Epidermal melanocyte (primary cell): ENCODE results near the gene ZFP57.

Experiments
- DNase-seq: peaks from one replicate; pipeline ENCODE4 v3.0.0; 2011; ENCODE audit warnings: low spot score; ENCODE audit not compliant: insufficient read length

ZFP57 gene

DNA sequence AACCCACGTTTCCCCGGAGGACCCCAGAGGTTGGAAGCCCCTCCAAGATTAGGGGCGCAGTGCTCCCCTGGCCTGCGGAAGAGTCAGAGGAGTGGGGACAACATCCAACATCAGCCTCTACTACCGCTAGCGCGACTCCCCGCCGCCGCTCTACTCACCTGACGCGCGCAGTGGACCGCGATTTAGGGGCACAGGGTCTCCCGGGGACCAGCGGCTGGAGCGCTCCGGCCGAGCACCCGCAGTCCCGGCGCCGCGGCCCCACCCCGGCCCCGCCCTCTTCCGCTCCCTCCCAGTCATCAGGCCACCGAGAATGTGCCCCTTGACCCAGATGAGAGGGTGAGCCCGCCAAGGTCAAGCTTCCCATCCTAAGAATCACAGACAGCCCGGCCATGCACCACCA is at the start of gene ZFP57:
Gene ZFP57, minus strand, starts transcription at position 249 of the 400 bp plus-strand sequence. CDS start 4,149 bp downstream, outside the sequence.
- no peak for DNase-seq

GRCh38 chr6:29730575-29731126 is 49.7 kb upstream of the ZFP57 start:
- DNase-seq, result no peak

DNA sequence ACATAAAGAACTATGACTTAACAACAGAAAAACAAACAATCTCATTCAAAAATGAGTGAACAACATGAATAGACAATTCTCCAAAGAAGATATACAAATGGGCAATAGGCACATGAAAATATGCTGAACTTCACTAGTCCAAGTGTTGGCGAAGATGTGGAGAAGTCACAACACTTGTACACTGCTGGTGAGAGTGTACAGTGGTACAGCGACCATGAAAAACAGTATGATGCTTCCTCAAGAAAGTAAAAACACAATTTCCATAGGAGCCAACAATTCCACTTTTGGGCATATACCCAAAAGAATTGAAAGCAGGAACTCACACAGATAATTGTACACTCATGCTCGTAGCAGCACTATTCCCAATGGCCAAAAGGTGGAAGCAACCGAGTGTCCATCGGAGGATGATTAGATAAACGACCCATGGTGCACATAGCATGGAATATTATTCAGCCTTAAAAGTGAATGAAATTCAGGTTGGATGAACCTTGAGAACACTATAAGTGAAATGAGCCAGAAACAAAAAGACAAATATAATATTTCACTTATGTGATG is 48.9 kb upstream of the ZFP57 start:
- DNase-seq, result no peak

GRCh38 chr6:29728875-29729270 is 47.9 kb upstream of the ZFP57 start:
- no peak for DNase-seq

- no peak for DNase-seq
Observed at GRCh38 chr6:29728173-29728874, 47.4 kb upstream of the ZFP57 start.

GRCh38 chr6:29727637-29728036 is 46.7 kb upstream of the ZFP57 start:
- DNase-seq, result no peak

DNA sequence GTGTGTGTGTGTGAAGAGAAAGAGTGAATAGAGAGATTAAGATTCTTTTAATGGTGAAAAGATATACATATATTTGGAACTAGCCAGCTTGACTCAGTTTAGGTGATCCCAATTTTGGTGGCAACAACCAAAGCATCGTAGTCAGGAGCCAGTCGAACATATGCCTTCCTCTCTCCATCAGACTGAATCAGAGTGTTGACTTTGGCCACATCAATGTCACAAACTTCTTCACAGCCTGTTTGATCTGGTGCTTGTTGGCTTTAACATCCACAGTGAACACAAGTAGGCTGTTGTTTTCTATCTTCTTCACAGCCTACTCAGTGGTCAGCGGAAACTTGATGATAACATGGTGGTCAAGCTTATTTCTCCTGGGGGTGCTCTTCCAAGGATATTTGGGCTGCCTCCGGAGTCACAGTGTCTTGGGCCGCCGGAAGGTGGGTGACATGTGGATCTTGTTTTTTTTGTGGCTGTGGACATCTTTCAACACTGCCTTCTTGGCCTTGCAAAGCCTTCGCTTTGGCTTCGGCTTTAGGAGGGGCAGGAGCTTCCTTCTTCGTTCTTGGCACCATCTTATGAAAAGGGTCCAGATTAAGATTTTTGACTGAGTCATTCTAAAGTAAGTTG is 45.7 kb upstream of the ZFP57 start:
- no peak for DNase-seq

DNA sequence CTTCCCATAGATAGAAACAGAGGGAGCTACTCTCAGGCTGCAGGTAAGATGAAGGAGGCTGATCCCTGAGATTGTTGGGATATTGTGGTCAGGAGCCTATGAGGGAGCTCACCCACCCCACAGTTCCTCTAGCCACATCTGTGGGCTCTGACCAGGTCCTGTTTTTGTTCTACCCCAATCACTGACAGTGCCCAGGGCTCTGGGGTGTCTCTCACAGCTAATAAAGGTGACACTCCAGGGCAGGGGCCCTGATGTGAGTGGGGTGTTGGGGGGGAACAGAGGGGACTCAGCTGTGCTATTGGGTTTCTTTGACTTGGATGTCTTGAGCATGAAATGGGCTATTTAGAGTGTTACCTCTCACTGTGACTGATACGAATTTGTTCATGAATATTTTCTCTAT is 45.0 kb upstream of the ZFP57 start:
- DNase-seq, result no peak

GRCh38 chr6:29724937-29725869 is 44.3 kb upstream of the ZFP57 start:
- no peak for DNase-seq

DNA sequence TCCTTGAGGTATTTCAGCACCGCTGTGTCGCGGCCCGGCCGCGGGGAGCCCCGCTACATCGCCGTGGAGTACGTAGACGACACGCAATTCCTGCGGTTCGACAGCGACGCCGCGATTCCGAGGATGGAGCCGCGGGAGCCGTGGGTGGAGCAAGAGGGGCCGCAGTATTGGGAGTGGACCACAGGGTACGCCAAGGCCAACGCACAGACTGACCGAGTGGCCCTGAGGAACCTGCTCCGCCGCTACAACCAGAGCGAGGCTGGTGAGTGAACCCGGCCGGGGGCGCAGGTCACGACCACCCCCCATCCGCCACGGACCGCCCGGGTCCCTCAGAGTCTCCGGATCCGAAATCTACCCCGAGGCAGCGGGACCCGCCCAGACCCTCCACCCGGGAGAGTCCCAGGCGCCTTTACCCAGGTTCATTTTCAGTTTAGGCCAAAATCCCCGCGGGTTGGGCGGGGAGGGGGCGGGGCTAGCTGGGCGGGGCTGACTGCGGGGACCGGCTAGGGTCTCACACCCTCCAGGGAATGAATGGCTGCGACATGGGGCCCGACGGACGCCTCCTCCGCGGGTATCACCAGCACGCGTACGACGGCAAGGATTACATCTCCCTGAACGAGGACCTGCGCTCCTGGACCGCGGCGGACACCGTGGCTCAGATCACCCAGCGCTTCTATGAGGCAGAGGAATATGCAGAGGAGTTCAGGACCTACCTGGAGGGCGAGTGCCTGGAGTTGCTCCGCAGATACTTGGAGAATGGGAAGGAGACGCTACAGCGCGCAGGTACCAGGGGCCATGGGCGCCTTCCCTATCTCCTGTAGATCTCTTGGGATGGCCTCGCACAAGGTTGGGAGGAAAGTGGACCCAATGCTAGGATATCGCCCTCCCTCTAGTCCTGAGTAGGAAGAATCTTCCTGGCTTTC is 43.0 kb upstream of the ZFP57 start:
- no peak for DNase-seq

GRCh38 chr6:29723262-29723665 is 42.3 kb upstream of the ZFP57 start, which contains the start of gene HLA-F:
TSS of gene HLA-F (plus strand) at chr6:29723434. CDS start at chr6:29723464, 30 bp downstream.
- DNase-seq, result peak; percentile 78

DNA sequence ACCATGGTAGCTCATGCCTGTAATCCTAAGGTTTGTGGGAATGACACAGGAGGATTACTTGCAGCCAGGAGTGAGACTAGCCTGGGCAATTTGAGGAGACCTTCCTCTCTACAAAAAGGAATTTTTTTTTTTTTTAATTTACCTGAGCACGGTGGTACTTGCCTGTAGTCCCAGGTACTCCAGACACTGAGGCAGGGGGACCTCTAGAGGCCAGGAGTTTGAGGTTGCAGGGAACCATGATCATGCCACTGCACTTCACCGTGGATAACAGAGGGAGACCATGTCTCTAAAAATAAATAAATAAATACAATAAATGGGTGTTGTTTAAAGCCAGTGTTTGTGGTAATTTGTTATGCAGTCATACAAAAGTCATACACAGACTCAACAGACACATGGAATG is 39.9 kb upstream of the ZFP57 start:
- DNase-seq, result no peak

DNA sequence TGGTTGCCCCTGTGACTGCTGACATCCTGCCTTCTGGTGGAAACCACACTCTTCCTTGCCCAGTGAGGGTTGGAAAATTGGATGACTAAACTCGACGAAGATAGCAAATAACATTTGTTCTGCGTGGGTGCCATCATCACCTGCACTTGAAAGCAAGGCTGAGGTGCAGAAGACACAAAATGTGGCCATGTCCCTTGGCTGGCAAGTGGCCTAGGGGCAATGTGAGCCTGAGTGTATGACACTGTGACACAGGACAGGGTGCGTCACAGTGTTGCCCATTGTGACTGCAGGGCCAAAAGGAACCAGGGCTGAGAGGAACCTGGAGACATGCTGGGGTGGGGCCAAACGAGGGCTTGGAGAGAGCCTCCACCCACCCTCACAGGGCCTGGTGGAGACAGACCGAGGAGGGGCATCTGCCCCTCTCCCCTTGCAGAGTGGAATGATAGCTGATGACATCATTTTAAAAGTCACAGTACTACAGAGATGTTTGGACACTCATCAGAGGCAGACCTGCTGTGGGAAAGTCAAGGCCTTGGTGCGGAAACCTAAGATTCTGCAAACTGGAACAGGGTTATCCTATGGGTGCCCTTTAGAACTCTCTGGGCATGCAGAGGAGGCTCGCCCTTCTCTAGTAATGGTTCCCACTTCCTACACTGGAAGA is 29.5 kb upstream of the ZFP57 start:
- no peak for DNase-seq

DNA sequence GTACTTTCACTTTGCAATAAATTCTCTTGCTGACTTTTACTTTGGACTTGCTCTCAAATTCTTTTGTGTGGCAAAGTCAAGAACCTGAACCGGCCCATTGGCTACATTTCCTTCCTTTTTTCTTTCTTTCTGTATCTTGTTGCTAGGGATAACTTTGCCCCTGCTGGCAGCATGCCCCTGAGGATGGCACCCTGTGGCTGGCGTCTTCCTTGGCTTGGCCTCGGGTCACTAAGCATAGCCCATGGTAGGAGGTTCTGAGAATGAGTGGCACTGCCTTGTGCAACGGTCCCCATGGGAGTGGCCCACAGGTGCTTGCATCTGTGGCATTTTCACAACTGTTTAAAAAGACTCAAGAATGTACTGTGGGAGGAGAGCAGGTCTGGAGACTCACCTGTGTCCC is 28.2 kb upstream of the ZFP57 start:
- no peak for DNase-seq

GRCh38 chr6:29708432-29709179 is 27.7 kb upstream of the ZFP57 start:
- DNase-seq, result no peak

GRCh38 chr6:29705389-29706231 is 24.7 kb upstream of the ZFP57 start:
- peak; percentile 58 for DNase-seq

DNA sequence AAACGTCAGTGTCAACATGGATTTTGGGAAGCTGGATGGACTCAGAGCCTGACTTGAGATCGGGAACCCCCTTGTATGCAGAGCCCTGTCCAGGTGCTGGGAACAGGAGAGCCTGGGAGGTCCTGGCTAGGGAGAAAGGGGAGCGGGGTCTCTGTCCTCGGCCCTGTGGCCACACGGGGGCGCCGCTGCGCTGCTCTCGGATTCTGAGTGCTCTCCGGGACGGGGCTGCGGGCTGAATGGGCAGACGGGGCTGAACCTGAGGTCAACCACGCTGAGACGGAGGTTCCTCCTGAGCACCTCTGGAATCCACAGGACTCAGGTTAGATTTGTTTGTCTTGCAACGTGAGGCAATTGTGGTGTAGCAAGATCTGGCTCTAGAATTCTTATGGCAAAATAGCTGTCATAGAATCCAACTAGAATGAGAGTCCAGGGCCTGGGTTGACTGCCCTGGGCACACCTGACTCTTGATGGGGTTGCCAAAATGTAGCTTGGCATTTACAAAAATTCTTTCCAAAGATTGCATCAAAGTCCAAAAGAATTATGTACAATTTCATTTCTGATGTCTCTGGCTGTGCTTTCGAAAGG is 21.7 kb upstream of the ZFP57 start:
- DNase-seq, result no peak
